Measurements from ENCODE around the gene ACIN1. TPM values are rescaled to one million over a fixed set of nuclear protein-coding genes. Genes with fewer than 3 reads are reported as not detected.

The ACIN1 gene
- total RNA-seq, 1 experiment from 2014 or later, result 171 TPM

DNA sequence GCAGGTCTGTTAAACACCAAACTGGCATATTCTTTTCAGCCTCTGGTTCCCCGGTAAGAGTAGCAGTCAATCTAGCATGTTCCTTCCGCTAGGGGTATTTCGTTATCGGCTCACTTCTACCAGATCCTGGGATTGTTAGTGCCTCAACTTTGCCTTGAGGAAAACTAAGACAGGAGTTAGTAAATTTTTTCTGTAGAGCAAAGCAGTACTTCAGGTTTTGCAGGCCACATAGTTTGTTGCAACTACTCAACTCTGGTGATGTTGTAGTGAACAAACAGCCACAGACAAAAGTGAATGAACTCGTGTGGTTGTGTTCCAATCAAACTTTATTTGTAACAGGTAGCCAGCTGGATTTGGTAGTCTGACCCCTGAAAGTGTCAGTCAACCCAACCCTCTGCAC is 31.3 kb downstream of the ACIN1 start:
- POLR2A ChIA-PET (ENCODE audit: unreplicated experiment), result interaction anchor here (0.6 kb wide), 1 partner anchor 31 kb away, joined by 3 read pairs; the partner anchor contains the start of genes ACIN1 and C14orf119
- H3K4me3 ChIP-seq, result no peak overlapping the region

GRCh38 chr14:23062002-23062401 is 32.9 kb downstream of the ACIN1 start:
- H2AFZ ChIP-seq, result no peak overlapping the region
- H3K4me2 ChIP-seq, result peak overlapping the region; percentile 50
- DNase-seq, result peak; percentile 79 to 86
- H3K9me2 ChIP-seq (ENCODE audit: insufficient read depth), result no peaks in the 10 kb centered on the region
- no peak for TF ChIP-seq CTCF (conservative IDR thresholded peaks at IDR 0.05)
- TF ChIP-seq EZH2 (IDR thresholded peaks at IDR 0.05; ENCODE audit: low read depth), result no peak
- H3K4me1 ChIP-seq (replicated peaks; ENCODE audit: insufficient read depth), result peaks cover 32% of the 10 kb centered on the region
- H3F3A ChIP-seq (ENCODE audit: insufficient read depth, low read depth), result peaks cover 79% of the 10 kb centered on the region
- peaks cover 16% of the 10 kb centered on the region for H3K79me2 ChIP-seq (ENCODE audit: low read depth)
- no TSS peak for BruUV-seq (replicated peaks)
- H4K20me1 ChIP-seq (ENCODE audit: insufficient read depth), result peaks cover 3% of the 10 kb centered on the region
- H3K36me3 ChIP-seq (ENCODE audit: low read depth), result peaks cover 34% of the 10 kb centered on the region; the same call in 1 of the 2 replicates
- H3K27ac ChIP-seq, result no peak overlapping the region; the same call in 1 of the 2 replicates
- no peak overlapping the region for H3K4me3 ChIP-seq
- no peaks in the 10 kb centered on the region for H3K9me3 ChIP-seq (ENCODE audit: insufficient read depth, low read depth)
- CTCF ChIA-PET, result interaction anchor here (0.6 to 1.6 kb wide), 6 partner anchors 9 to 129 kb away, joined by 4 to 11 read pairs (median 6); no protein-coding TSS in a partner anchor
- POLR2A ChIA-PET (ENCODE audit: unreplicated experiment), result interaction anchor here (0.5 to 1.0 kb wide), 5 partner anchors 9 to 174 kb away, joined by 3 to 24 read pairs (median 6); partner anchors contain the start of genes ACIN1 and C14orf119
- intact Hi-C loops (cut with micrococcal nuclease; ENCODE audit: unreplicated experiment), result no loop called here
- H3K27me3 ChIP-seq (ENCODE audit: insufficient read depth, low read depth), result no peaks in the 10 kb centered on the region

More for the DNA sequence above, 31.3 kb downstream of the ACIN1 start:
- Histone ChIP-seq H3K27ac (no peak overlapping the region), H3K9me3 (ENCODE audit: insufficient read depth, low read depth) (no peaks in the 10 kb centered on the region), H4K20me1 (ENCODE audit: insufficient read depth) (peaks cover 12% of the 10 kb centered on the region), H3K79me2 (ENCODE audit: low read depth) (peaks cover 28% of the 10 kb centered on the region), H3K9me2 (ENCODE audit: insufficient read depth) (no peaks in the 10 kb centered on the region), H3K27me3 (ENCODE audit: insufficient read depth, low read depth) (no peaks in the 10 kb centered on the region), H3K4me1 (replicated peaks; ENCODE audit: insufficient read depth) (peaks cover 32% of the 10 kb centered on the region), H3K4me2 (no peak overlapping the region), H3F3A (ENCODE audit: insufficient read depth, low read depth) (peaks cover 71% of the 10 kb centered on the region), H3K36me3 (ENCODE audit: low read depth) (peaks cover 34% of the 10 kb centered on the region; the same call in 1 of the 2 replicates), H2AFZ (no peak overlapping the region)
- BruUV-seq (replicated peaks), result no TSS peak
- peak in 1 of 2 experiments; percentile 54 for DNase-seq
- CTCF ChIA-PET, result no interaction called here
- intact Hi-C loops (cut with micrococcal nuclease; ENCODE audit: unreplicated experiment), result no loop called here
- TF ChIP-seq EZH2 (IDR thresholded peaks at IDR 0.05; ENCODE audit: low read depth), result no peak
- no peak for TF ChIP-seq CTCF (conservative IDR thresholded peaks at IDR 0.05)

DNA sequence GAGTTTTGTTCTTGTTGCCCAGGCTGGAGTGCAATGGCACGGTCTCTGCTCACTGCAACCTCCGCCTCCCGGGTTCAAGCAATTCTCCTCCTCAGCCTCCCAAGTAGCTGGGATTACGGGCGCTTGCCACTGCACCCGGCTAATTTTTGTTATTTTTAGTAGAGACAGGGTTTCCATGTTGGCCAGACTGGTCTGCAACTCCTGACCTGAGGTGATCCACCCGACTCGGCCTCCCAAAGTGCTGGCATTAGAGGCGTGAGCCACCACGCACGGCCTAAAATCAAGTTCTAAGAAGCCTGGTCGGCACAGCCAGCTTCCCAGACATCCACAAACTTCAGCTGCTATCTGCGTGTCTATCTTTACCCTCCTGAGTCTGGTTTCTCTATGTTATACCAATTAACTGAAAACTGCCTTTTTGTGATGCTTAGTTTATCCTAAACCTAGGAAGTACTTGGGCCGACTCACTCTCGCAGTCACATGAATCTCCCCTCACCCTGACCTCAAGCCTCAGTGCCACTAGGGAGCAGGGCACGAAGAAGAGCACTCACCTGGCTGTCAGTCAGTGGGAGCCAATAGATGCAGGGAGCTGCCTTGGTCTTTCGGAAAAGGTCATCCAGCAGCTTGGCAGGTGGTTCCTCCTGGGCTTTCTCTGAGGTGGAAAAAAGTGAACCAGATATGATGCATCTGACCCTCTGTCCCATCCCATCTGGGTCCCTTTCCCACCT is 34.2 kb downstream of the ACIN1 start:
- H3K4me3 ChIP-seq, result no peak overlapping the region
- H3K4me2 ChIP-seq, result no peak overlapping the region
- H3K27ac ChIP-seq, result no peak overlapping the region
- peaks cover 4% of the 10 kb centered on the region for H3K79me2 ChIP-seq (ENCODE audit: low read depth)
- no peaks in the 10 kb centered on the region for H3K9me2 ChIP-seq (ENCODE audit: insufficient read depth)
- no peaks in the 10 kb centered on the region for H3K27me3 ChIP-seq (ENCODE audit: insufficient read depth, low read depth)
- H3K4me1 ChIP-seq (replicated peaks; ENCODE audit: insufficient read depth), result peaks cover 40% of the 10 kb centered on the region
- 0 out of 2 replicates have a peak, but pooled peaks cover 3% of the 10 kb centered on the region for H4K20me1 ChIP-seq (ENCODE audit: insufficient read depth)
- H2AFZ ChIP-seq, result no peak overlapping the region
- intact Hi-C loops (cut with micrococcal nuclease; ENCODE audit: unreplicated experiment), result no loop called here
- TF ChIP-seq CTCF (conservative IDR thresholded peaks at IDR 0.05), result no peak
- TF ChIP-seq EZH2 (IDR thresholded peaks at IDR 0.05; ENCODE audit: low read depth), result no peak
- H3K36me3 ChIP-seq (ENCODE audit: low read depth), result peaks cover 23% of the 10 kb centered on the region; the same call in 1 of the 2 replicates
- ChIA-PET CTCF (no interaction called here), POLR2A (ENCODE audit: unreplicated experiment) (no interaction called here)
- BruUV-seq (replicated peaks), result no TSS peak
- DNase-seq, result no peak
- H3F3A ChIP-seq (ENCODE audit: insufficient read depth, low read depth), result peaks cover 76% of the 10 kb centered on the region
- no peaks in the 10 kb centered on the region for H3K9me3 ChIP-seq (ENCODE audit: insufficient read depth, low read depth)
